Karpas-422 (cell line): Measurements from ENCODE around the gene RASSF8. TPM values are rescaled to one million over a fixed set of nuclear protein-coding genes. Genes with fewer than 3 reads are reported as not detected.

Experiments
- DNase-seq: peaks from one replicate; pipeline ENCODE4 v3.0.0-alpha.2; 2015
- H2AFZ ChIP-seq: fragments of 200-600 bp; sonication (generic); 2 replicates; pipeline ENCODE4 v1.6.1; 2014; ENCODE audit warnings: antibody characterized with exemption, low read length, mixed read lengths
- H3K27ac ChIP-seq: fragments of 200-600 bp; sonication (generic); 2 replicates; pipeline ENCODE4 v1.5.1; 2014; ENCODE audit warnings: mild to moderate bottlenecking, low read length, moderate library complexity
- H3K27me3 ChIP-seq: fragments of 200-600 bp; sonication (generic); 2 replicates; pipeline ENCODE4 v1.6.1; 2014; ENCODE audit warnings: low read length, mixed read lengths
- H3K36me3 ChIP-seq: fragments of 200-600 bp; sonication (generic); 2 replicates; pipeline ENCODE4 v1.6.1; 2014; ENCODE audit warnings: low read length, mixed read lengths; ENCODE audit not compliant: insufficient read depth
- H3K4me1 ChIP-seq: fragments of 200-600 bp; sonication (generic); 2 replicates; pipeline ENCODE4 v1.6.1; 2014; ENCODE audit warnings: mild to moderate bottlenecking, low read length, mixed read lengths
- H3K4me2 ChIP-seq: fragments of 200-600 bp; sonication (generic); 2 replicates; pipeline ENCODE4 v1.6.1; 2014; ENCODE audit warnings: low read length, low read depth, mild to moderate bottlenecking; ENCODE audit not compliant: poor library complexity, severe bottlenecking
- H3K4me3 ChIP-seq: fragments of 200-600 bp; sonication (generic); 2 replicates; pipeline ENCODE4 v1.5.1; 2014; ENCODE audit warnings: mild to moderate bottlenecking, antibody characterized with exemption, low read length, mixed read lengths
- H3K79me2 ChIP-seq: fragments of 200-600 bp; sonication (generic); 2 replicates; pipeline ENCODE4 v1.6.1; 2014; ENCODE audit warnings: mild to moderate bottlenecking, low read length, mixed read lengths
- H3K9ac ChIP-seq: fragments of 200-600 bp; sonication (generic); 2 replicates; pipeline ENCODE4 v1.6.0; 2014; ENCODE audit warnings: low read length
- H3K9me2 ChIP-seq: fragments of 200-600 bp; sonication (generic), shearing (Covaris generic); replicated peaks from 2 replicates; pipeline ENCODE4 v1.6.0; 2014; ENCODE audit warnings: mild to moderate bottlenecking, low read length, moderate library complexity; ENCODE audit not compliant: insufficient read depth
- H3K9me3 ChIP-seq: fragments of 300-700, 200-600 bp; sonication (generic); 2 replicates; pipeline ENCODE4 v1.6.1; 2014; ENCODE audit warnings: low read length, mixed read lengths
- H4K20me1 ChIP-seq: fragments of 200-600 bp; sonication (generic); 2 replicates; pipeline ENCODE4 v1.6.1; 2014; ENCODE audit warnings: mild to moderate bottlenecking, antibody characterized with exemption, low read length, low read depth; ENCODE audit not compliant: insufficient read depth
- total RNA-seq: library from RNA; depleted of rRNA; stranded (reverse); fragments of >200 nt; shearing (Covaris generic); gene quantifications from 2 replicates; pipeline ENCODE4 v1.2.3, GENCODE V29; 2014; ENCODE audit warnings: low replicate concordance

RASSF8 gene
- total RNA-seq, 1 experiment from 2014 or later: 0.45 TPM

GRCh38 chr12:25935355-25936144 is 22.9 kb upstream of the RASSF8 start:
- Histone ChIP-seq H3K79me2 (no peaks in the 10 kb centered on the region), H3K9me2 (no peaks in the 10 kb centered on the region), H3K4me1 (no peaks in the 10 kb centered on the region), H3K36me3 (no peaks in the 10 kb centered on the region), H3K4me3 (no peak overlapping the region), H3K9me3 (no peaks in the 10 kb centered on the region), H3K27ac (no peak overlapping the region), H3K27me3 (no peaks in the 10 kb centered on the region), H3K9ac (no peak overlapping the region), H3K4me2 (no peak overlapping the region), H2AFZ (no peak overlapping the region), H4K20me1 (no peaks in the 10 kb centered on the region)
- DNase-seq: no peak

GRCh38 chr12:25937096-25937495 is 21.4 kb upstream of the RASSF8 start:
- no peak for DNase-seq
- no peak overlapping the region for H2AFZ ChIP-seq
- no peaks in the 10 kb centered on the region for H4K20me1 ChIP-seq
- H3K9me2 ChIP-seq: no peaks in the 10 kb centered on the region
- H3K79me2 ChIP-seq: no peaks in the 10 kb centered on the region
- no peaks in the 10 kb centered on the region for H3K4me1 ChIP-seq
- no peak overlapping the region for H3K4me3 ChIP-seq
- H3K36me3 ChIP-seq: no peaks in the 10 kb centered on the region
- H3K27me3 ChIP-seq: no peaks in the 10 kb centered on the region
- H3K9me3 ChIP-seq: no peaks in the 10 kb centered on the region
- no peak overlapping the region for H3K4me2 ChIP-seq
- no peak overlapping the region for H3K9ac ChIP-seq
- H3K27ac ChIP-seq: no peak overlapping the region

- no peaks in the 10 kb centered on the region for H3K9me3 ChIP-seq
- DNase-seq: no peak
- no peak overlapping the region for H3K9ac ChIP-seq
- H3K4me2 ChIP-seq: no peak overlapping the region
- H3K9me2 ChIP-seq: no peaks in the 10 kb centered on the region
- H2AFZ ChIP-seq: no peak overlapping the region
- H3K36me3 ChIP-seq: no peaks in the 10 kb centered on the region
- no peaks in the 10 kb centered on the region for H3K4me1 ChIP-seq
- H3K4me3 ChIP-seq: no peak overlapping the region
- no peaks in the 10 kb centered on the region for H4K20me1 ChIP-seq
- H3K79me2 ChIP-seq: no peaks in the 10 kb centered on the region
- H3K27me3 ChIP-seq: no peaks in the 10 kb centered on the region
- no peak overlapping the region for H3K27ac ChIP-seq
Measured at GRCh38 chr12:25938581-25938980, 19.9 kb upstream of the RASSF8 start.

- H3K79me2 ChIP-seq: no peaks in the 10 kb centered on the region
- no peaks in the 10 kb centered on the region for H3K9me2 ChIP-seq
- no peak overlapping the region for H3K4me3 ChIP-seq
- H3K27me3 ChIP-seq: no peaks in the 10 kb centered on the region
- no peak overlapping the region for H3K27ac ChIP-seq
- H3K9me3 ChIP-seq: no peaks in the 10 kb centered on the region
- H2AFZ ChIP-seq: no peak overlapping the region
- no peak for DNase-seq
- no peaks in the 10 kb centered on the region for H3K4me1 ChIP-seq
- no peaks in the 10 kb centered on the region for H4K20me1 ChIP-seq
- no peaks in the 10 kb centered on the region for H3K36me3 ChIP-seq
- no peak overlapping the region for H3K9ac ChIP-seq
- no peak overlapping the region for H3K4me2 ChIP-seq
Measured at GRCh38 chr12:25939606-25940005, 18.9 kb upstream of the RASSF8 start.

GRCh38 chr12:25940886-25941285 is 17.6 kb upstream of the RASSF8 start:
- Histone ChIP-seq H3K4me3 (no peak overlapping the region), H3K9ac (no peak overlapping the region), H3K27ac (no peak overlapping the region), H4K20me1 (no peaks in the 10 kb centered on the region), H3K79me2 (no peaks in the 10 kb centered on the region), H3K27me3 (no peaks in the 10 kb centered on the region), H2AFZ (no peak overlapping the region), H3K4me2 (no peak overlapping the region), H3K9me3 (no peaks in the 10 kb centered on the region), H3K9me2 (no peaks in the 10 kb centered on the region), H3K4me1 (no peaks in the 10 kb centered on the region), H3K36me3 (no peaks in the 10 kb centered on the region)
- no peak for DNase-seq

GRCh38 chr12:25942709-25943108 is 15.8 kb upstream of the RASSF8 start:
- H3K4me1 ChIP-seq: no peaks in the 10 kb centered on the region
- no peak overlapping the region for H3K4me2 ChIP-seq
- H3K9ac ChIP-seq: no peak overlapping the region
- H3K9me2 ChIP-seq: no peaks in the 10 kb centered on the region
- H3K27ac ChIP-seq: no peak overlapping the region
- DNase-seq: no peak
- H3K79me2 ChIP-seq: no peaks in the 10 kb centered on the region
- no peaks in the 10 kb centered on the region for H3K9me3 ChIP-seq
- H3K36me3 ChIP-seq: no peaks in the 10 kb centered on the region
- H2AFZ ChIP-seq: no peak overlapping the region
- H4K20me1 ChIP-seq: no peaks in the 10 kb centered on the region
- no peak overlapping the region for H3K4me3 ChIP-seq
- no peaks in the 10 kb centered on the region for H3K27me3 ChIP-seq

GRCh38 chr12:25943940-25944339 is 14.5 kb upstream of the RASSF8 start:
- Histone ChIP-seq H3K9ac (no peak overlapping the region), H3K9me2 (no peaks in the 10 kb centered on the region), H3K4me3 (no peak overlapping the region), H3K27ac (no peak overlapping the region), H3K27me3 (no peaks in the 10 kb centered on the region), H3K36me3 (no peaks in the 10 kb centered on the region), H3K4me2 (no peak overlapping the region), H3K4me1 (no peaks in the 10 kb centered on the region), H4K20me1 (no peaks in the 10 kb centered on the region), H3K9me3 (no peaks in the 10 kb centered on the region), H2AFZ (no peak overlapping the region), H3K79me2 (no peaks in the 10 kb centered on the region)
- no peak for DNase-seq

- Histone ChIP-seq H2AFZ (no peak overlapping the region), H3K4me3 (no peak overlapping the region), H3K9me2 (no peaks in the 10 kb centered on the region), H3K27me3 (no peaks in the 10 kb centered on the region), H3K36me3 (no peaks in the 10 kb centered on the region), H3K4me2 (no peak overlapping the region), H3K9me3 (no peaks in the 10 kb centered on the region), H3K9ac (no peak overlapping the region), H3K79me2 (no peaks in the 10 kb centered on the region), H3K4me1 (no peaks in the 10 kb centered on the region), H3K27ac (no peak overlapping the region), H4K20me1 (no peaks in the 10 kb centered on the region)
- DNase-seq: no peak
Measured at GRCh38 chr12:25949343-25949742, 9.1 kb upstream of the RASSF8 start.
